ENCODE measurements around the gene GRAMD1A. TPM values are rescaled to one million over a fixed set of nuclear protein-coding genes. Genes with fewer than 3 reads are reported as not detected.

GRAMD1A gene
- total RNA-seq, 4 donors from 2014 or later = 38.8 to 45.1 (median 43.7) TPM

DNA sequence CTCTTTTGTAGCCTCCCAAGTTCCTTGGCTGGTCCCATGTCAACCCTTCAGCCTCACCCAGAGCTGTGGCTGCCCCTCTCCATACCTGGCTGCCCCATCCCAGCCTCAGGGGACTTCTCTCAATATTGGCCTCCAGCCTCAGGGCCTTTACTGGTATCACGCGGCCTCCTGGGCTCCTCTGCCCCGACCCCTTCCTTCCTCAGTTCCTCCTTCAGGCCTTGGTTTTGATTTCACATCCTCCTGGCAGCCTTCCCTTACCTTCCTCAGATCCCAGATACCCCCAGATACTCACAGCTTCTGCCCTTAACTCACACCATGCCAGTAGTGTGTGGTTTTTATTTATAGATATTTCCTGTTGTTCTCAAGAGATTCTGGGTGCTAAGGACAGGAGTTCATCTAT is 17.4 kb downstream of the GRAMD1A start:
- TF ChIP-seq POLR2A (IDR thresholded peaks at IDR 0.05) = no peak
- TF ChIP-seq, protein P1, sequence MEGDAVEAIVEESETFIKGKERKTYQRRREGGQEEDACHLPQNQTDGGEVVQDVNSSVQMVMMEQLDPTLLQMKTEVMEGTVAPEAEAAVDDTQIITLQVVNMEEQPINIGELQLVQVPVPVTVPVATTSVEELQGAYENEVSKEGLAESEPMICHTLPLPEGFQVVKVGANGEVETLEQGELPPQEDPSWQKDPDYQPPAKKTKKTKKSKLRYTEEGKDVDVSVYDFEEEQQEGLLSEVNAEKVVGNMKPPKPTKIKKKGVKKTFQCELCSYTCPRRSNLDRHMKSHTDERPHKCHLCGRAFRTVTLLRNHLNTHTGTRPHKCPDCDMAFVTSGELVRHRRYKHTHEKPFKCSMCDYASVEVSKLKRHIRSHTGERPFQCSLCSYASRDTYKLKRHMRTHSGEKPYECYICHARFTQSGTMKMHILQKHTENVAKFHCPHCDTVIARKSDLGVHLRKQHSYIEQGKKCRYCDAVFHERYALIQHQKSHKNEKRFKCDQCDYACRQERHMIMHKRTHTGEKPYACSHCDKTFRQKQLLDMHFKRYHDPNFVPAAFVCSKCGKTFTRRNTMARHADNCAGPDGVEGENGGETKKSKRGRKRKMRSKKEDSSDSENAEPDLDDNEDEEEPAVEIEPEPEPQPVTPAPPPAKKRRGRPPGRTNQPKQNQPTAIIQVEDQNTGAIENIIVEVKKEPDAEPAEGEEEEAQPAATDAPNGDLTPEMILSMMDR (IDR thresholded peaks at IDR 0.05 in 4 of 5, conservative IDR thresholded peaks at IDR 0.05 in 1 of 5) = no peak
- H3K4me1 ChIP-seq = no peaks in the 10 kb centered on the region
- H3K27me3 ChIP-seq = no peaks in the 10 kb centered on the region
- in situ Hi-C loops (cut with MboI; ENCODE audit: low sequenced_read_pairs in 4 of 4) = loop anchor here in 2 of 4 donors (5.0 kb wide), 2 partner anchors 40 to 45 kb away; no protein-coding TSS in a partner anchor
- no peak overlapping the region for H3K4me3 ChIP-seq
- ATAC-seq (no peak), DNase-seq (no peak)
- H3K9me3 ChIP-seq = no peaks in the 10 kb centered on the region
- intact Hi-C loops (cut with DNase I; ENCODE audit: low total_unique reads) = no loop called here
- peaks cover 0 to 79% of the 10 kb centered on the region in 2 donors for H3K36me3 ChIP-seq
- no peak overlapping the region for H3K27ac ChIP-seq

DNA sequence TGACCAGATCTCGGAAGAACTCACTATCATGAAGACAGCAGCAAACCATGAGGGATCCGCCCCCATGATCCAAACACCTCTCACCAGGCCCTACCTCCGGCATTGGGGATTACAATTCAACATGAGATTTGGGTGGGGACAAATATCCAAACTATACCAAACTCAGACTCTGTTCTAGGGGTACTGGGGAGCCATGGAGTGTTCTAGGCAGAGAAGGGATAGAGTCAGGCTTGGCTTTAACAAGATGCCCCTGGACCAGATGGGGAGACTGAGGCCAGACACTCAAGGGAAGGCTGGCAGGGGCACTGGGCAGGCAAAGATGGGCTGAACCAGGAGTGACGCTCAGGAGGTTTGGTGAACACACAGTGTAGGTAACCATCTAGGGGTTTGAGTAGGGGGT is 18.3 kb downstream of the GRAMD1A start:
- in situ Hi-C loops (cut with MboI; ENCODE audit: low sequenced_read_pairs in 4 of 4) = loop anchor here in 2 of 4 donors (5.0 kb wide), 2 partner anchors 41 to 46 kb away; no protein-coding TSS in a partner anchor
- DNase-seq = no peak
- no peaks in the 10 kb centered on the region for H3K27me3 ChIP-seq
- H3K9me3 ChIP-seq = no peaks in the 10 kb centered on the region
- H3K4me1 ChIP-seq = no peaks in the 10 kb centered on the region
- ATAC-seq = no peak
- no peak overlapping the region for H3K4me3 ChIP-seq
- no peak for TF ChIP-seq POLR2A (IDR thresholded peaks at IDR 0.05)
- intact Hi-C loops (cut with DNase I; ENCODE audit: low total_unique reads) = no loop called here
- H3K36me3 ChIP-seq = peaks cover 0 to 84% of the 10 kb centered on the region in 2 donors
- no peak overlapping the region for H3K27ac ChIP-seq

DNA sequence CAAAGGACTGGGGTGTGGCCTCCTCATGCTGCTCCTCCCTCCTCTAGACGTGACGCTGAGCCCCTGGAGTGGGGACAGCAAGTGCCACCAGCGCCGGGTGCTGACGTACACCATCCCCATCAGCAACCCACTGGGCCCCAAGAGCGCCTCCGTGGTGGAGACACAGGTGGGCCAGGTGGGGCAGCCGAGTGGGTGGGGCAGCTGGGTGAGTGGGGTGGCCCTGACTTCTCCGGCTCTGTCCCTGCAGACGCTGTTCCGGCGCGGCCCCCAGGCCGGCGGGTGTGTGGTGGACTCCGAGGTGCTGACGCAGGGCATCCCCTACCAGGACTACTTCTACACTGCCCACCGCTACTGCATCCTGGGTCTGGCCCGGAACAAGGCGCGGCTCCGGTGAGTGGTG is 19.0 kb downstream of the GRAMD1A start:
- in situ Hi-C loops (cut with MboI; ENCODE audit: low sequenced_read_pairs in 4 of 4) (loop anchor here in 2 of 4 donors (5.0 kb wide), 2 partner anchors 42 to 47 kb away; no protein-coding TSS in a partner anchor), intact Hi-C loops (cut with DNase I; ENCODE audit: low total_unique reads) (no loop called here)
- Histone ChIP-seq H3K4me3 (no peak overlapping the region), H3K4me1 (no peaks in the 10 kb centered on the region), H3K9me3 (no peaks in the 10 kb centered on the region), H3K27me3 (no peaks in the 10 kb centered on the region), H3K36me3 (peaks cover 0 to 84% of the 10 kb centered on the region in 2 donors), H3K27ac (no peak overlapping the region)
- no peak for ATAC-seq
- no peak for DNase-seq
- TF ChIP-seq, protein P1 (IDR thresholded peaks at IDR 0.05 in 4 of 5, conservative IDR thresholded peaks at IDR 0.05 in 1 of 5) = no peak
- TF ChIP-seq POLR2A (IDR thresholded peaks at IDR 0.05) = no peak

DNA sequence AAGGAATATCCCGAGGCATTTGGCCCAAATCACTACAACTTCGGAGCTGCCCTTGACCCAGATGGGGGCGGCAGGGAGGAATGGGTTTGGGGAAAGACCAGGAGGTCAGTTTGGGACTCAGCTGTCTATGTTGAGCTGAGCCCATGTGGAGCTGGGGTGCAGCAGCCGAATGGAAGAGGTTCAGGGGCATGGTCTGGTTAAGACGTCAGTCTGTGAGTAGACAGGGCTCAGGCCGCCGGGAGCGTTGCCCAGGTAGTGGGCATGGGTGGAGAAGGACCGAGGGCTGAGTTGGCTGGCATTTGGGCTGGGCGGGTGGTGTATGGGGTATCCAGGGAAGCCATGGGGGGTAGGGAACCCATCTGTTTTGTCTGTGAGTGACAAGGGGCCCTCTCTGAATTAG is 20.9 kb downstream of the GRAMD1A start:
- Histone ChIP-seq H3K27ac (no peak overlapping the region), H3K36me3 (peaks cover 0 to 80% of the 10 kb centered on the region in 2 donors), H3K4me1 (no peaks in the 10 kb centered on the region), H3K9me3 (no peaks in the 10 kb centered on the region), H3K27me3 (no peaks in the 10 kb centered on the region), H3K4me3 (no peak overlapping the region)
- ATAC-seq (no peak), DNase-seq (no peak)
- intact Hi-C loops (cut with DNase I; ENCODE audit: low total_unique reads) (no loop called here), in situ Hi-C loops (cut with MboI; ENCODE audit: low sequenced_read_pairs in 4 of 4) (no loop called here)
- TF ChIP-seq, protein P1 (IDR thresholded peaks at IDR 0.05 in 4 of 5, conservative IDR thresholded peaks at IDR 0.05 in 1 of 5) = no peak
- TF ChIP-seq POLR2A (IDR thresholded peaks at IDR 0.05) = no peak

DNA sequence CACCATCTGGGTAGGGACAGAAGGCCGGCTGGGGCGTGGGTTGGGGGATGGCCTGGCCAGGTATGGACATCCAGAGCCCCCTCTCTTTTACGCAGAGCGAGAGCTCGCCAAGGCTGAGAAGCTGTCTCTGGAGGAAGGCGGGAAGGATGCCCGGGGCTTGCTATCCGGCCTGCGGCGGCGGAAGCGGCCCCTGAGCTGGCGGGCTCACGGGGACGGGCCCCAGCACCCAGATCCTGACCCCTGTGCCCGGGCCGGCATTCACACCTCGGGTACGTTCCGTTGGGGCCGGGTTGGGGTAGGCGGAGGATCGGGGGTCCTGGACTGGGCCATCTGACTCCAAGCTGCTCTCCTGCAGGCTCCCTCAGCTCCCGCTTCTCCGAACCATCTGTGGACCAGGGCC is 21.5 kb downstream of the GRAMD1A start:
- TF ChIP-seq, protein P1 (IDR thresholded peaks at IDR 0.05 in 4 of 5, conservative IDR thresholded peaks at IDR 0.05 in 1 of 5) = no peak
- TF ChIP-seq POLR2A (IDR thresholded peaks at IDR 0.05) = no peak
- peaks cover 0 to 85% of the 10 kb centered on the region in 2 donors for H3K36me3 ChIP-seq
- no peaks in the 10 kb centered on the region for H3K27me3 ChIP-seq
- in situ Hi-C loops (cut with MboI; ENCODE audit: low sequenced_read_pairs in 4 of 4) (no loop called here), intact Hi-C loops (cut with DNase I; ENCODE audit: low total_unique reads) (no loop called here)
- DNase-seq = no peak
- H3K4me1 ChIP-seq = no peaks in the 10 kb centered on the region
- H3K4me3 ChIP-seq = no peak overlapping the region
- H3K9me3 ChIP-seq = no peaks in the 10 kb centered on the region
- no peak overlapping the region for H3K27ac ChIP-seq
- ATAC-seq = no peak

Data from gastrocnemius medialis (tissue), 4 donors.